ENCODE measurements around the gene SLIT1.

SLIT1 gene

DNA sequence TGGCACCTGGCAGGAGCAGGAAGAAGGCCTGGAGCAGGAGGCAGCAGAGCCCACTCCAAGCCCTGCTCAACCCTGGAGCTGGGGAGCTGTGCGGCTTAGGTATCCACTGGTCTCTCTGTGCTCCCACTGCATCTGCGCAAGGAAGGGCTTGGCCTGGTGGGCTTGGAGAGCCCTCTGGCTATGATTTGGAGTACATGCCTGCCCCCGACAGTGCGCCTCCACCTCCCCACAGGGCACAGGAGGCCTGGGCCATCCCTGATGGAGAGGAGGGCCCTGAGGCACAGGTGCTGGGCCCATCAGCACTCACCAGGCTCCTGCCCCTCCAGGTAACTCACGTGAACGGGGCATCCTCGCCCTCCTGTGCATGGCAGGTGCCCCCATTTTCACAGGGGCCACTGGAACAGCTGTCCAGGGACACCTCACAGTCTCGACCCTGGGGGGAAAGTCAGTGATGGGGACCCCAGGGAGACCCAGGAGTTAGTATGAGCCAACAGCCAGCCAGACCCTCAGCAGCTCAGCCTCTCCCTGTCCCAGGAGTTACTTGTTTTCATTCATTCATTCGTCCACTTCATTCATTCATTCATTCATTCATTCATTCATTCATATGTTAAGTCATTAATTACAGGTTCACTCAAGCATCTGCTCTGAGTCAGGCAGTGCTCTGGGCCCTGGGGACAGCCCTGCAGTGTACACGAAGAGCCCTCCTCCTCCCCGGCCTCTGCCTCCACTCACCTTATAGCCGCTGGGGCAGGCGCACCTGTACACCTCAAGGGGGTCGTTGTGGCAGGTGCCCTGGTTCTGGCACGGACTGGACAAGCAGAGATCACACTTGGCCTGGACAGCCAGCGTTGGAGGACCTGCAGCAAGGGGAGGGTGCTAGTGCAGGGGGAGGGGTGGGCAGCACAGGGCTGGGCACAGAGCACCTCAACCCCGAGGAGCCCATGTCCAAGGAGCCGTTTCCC is 167.2 kb downstream of the SLIT1 start:
- DNase-seq: no peak

DNA sequence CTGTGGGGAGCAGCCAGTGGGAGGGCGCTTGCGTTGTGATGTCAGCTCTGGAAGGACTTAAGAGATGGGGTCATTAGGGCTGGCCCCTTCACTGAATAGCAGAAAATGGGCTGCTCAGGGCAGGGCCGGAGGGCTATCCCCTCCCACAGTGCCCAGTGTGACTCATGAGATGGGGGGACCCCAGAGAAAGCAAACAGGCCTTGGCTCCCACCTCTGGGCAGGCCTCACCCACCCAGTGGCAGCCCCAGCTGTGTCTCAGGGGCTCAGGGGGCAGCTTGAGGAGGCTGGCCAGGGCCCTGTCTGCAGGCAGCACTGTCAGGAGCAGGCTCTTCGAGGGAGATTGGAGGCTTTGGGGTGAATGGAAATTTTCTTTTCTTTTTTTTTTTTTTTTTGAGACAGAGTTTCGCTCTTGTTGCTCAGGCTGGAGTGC is 168.3 kb downstream of the SLIT1 start:
- no peak for DNase-seq

DNA sequence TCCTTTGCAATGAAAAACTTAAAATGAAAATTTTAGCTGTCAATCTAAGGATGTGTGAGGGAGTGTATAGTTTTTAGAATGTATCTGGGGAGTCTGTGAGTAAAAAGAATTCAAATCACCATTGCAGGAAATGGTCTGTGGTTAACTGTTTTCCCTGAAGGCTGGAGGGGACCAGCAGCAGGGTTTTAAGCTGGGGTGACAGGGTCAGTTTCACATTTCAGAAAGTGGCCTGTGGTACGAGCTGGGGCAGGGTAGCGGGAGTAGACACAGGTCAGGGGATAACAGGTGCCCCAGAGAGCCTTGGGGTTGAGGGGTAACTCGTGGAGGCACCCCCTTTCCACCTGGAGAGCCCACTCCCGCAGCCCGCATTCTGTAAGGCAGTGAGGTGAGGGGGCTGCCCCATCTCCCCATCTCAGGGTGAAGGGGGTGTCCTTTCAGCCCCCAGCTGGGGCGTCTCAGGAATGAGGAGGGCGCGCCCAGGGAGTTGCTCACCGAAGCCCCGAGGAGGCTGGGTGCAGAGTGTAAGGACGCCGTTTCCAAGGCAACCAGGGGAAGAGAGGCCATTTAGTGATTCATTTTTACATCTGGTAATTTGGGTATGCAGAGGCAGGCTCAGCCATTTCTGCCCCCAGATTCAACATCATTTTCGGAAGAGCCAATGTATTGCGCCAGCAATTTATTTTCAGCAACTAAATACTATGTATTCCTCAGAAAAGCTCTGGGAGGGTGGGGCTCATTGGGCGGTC is 168.9 kb downstream of the SLIT1 start:
- no peak for DNase-seq

DNA sequence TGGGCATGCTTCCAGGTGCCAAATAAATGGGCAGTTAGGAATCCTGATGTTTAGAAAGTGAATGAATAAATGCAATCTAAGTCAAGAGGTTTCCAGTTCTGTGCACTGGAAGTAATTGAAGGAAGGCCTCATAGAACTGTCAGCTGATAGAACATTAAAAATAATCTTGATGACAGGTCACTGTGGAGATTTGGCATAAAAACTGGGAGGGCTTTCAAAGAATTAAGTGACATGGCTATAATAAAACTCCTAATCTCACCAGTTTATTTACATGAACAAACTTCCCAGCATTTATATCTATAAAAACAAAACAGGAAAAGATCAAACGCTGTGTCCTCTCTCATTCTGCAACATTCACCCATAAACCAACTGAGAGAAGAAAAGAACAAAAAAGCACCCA is 170.5 kb downstream of the SLIT1 start:
- no peak for DNase-seq

DNA sequence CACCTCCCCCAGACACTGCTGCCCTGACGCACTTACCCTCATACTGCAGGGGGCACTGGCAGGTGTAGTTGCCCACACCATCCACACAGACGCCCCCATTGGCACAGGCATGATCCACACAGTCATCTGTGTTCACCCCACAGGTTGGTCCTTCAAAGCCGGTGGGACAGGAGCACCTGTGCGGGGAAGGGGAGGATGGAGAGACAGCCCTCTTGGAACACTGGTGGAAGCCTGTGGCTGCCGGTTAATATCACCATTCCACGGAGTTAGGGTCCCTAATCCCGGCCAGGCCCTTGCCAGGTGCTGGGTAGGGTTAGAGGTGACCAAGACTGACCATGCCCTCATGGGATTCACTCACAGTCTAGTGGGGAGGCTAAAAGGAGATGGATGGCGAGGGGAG is 171.8 kb downstream of the SLIT1 start:
- DNase-seq: no peak

DNA sequence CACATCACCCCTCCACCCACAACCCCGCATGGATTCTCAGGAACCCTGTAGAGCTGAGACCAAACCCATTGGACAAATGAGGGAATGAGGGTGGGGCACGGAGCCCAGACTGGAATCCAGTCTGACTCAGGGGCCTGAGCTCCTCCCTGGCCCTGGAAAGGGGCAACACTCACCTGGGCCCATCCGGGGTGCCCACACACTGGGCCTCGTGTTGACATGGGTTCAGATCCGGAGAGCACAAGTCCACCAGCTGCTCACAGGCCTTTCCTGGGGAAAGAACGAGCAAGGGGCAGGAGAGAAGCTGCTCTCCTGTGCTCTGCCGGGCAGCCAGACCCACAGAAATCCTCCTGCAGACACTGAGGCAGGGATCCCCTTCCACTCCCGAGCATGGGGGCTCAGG is 172.2 kb downstream of the SLIT1 start:
- DNase-seq: no peak

DNA sequence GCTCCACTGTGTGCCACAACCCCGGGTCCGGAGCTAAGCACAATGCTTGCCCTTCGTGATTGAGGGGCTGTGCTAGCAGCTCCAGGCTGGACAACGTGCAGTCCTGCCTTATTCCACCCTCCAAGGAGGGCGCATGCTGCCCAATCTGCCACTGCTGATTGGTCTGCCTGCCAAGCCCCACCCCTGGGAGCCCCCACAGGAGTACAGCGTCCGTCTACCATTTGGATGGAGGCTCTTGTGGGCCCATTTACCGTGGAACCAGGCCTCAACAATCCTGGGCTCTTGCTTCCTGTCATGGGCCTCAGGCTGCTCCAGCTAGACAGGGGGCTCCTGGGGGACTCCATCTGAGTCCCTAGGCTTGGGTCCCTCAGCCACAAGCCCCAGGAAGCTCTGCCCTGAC is 173.3 kb downstream of the SLIT1 start:
- no peak for DNase-seq

DNA sequence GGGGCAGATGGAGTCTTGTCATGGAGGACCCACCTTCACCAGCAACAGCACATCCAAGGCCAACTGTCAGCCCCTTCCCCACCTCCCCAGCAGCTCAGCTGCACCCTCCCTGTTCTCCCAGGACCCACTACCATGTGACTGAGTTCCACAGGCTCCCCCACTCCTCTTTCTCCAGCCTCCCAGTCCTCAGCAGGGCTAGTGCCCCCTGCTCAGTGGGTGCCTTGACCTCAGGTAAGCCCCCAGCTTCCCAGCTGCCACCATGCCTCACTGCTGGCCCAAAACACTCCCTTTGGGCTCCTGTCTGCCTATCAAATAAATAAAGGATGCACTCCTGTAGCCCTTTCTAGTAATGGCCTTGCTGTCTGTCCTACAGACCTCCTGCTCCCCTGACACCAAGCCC is 174.4 kb downstream of the SLIT1 start:
- no peak for DNase-seq

DNA sequence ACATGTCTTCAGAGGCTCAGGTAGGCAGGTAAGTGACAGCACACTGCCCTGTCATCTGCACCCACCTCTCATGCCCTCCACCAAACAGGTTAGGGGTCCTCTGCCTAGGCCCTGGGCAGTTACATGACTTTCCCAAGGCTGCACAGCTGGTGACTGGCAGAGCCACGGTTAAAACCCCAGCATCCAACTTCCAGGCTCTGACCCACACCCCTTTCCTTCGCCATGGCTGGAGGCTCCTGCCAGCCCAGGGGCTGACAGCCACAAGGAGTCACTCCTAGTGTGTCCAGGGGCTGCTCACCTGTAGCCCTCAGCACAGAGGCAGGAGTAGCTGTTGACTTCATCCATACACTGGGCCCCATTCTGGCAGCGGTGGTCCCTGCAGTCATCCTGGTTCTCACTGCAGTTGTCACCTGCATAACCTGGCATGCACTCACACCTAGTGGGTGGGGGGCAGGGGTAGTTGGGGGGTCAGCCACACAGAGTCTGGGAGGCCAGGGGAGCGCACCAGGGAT is 175.0 kb downstream of the SLIT1 start:
- no peak for DNase-seq

DNA sequence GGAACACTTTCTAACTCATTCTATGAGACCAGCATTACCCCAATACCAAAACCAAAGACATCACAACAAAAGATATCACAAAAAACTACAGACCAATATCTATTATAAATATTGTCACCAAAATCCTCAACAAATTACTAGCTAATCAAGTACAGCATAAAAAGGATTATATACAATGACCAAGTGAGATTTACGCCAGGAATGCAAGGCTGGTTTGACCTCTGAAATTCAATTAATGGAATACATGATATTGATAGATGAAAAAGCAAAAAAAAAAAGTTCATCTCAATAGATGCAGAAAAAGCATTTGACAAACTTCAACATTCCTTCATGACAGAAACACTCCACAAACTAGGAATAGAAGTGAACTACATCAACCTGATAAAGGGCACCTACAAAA is 178.3 kb downstream of the SLIT1 start:
- DNase-seq: no peak

DNA sequence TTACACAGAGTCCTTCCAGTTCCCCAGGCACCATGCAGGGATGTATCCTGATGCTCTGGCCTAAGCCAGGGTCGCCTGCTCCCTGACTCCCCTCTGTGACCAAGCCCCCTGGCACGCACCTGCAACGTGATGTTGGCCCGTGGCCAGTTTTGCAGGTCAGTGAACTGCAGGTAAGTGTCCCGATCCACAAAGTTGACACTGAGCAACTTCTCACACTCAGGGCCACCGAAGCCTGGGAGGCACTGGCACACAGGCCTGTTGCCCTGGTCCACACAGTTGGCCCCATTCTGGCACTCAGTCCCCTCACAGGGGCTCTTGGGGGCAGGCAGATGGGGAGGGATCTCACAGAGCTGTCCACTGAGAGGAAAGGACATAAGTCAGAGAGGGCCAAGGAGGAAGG is 179.4 kb downstream of the SLIT1 start:
- DNase-seq: no peak

DNA sequence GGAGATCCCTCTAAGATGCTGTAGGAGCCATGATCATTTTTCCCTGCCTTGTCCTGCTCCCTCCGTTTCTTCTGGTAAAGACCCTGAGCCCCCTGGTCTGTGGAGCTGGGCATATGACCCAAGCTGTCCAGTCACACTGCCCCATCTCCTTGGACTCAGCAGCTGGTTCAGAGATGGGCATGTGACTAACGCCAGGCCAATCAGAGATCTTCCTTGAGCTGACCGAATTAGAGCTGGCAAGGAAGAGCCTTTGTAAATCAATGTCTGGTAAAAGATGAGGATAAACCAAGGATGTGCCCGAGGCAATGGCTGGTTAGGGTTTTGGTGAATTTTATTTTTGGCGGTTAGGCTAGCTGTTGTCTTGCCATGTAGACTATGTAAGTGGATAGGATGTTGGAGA is 180.4 kb downstream of the SLIT1 start:
- no peak for DNase-seq

DNA sequence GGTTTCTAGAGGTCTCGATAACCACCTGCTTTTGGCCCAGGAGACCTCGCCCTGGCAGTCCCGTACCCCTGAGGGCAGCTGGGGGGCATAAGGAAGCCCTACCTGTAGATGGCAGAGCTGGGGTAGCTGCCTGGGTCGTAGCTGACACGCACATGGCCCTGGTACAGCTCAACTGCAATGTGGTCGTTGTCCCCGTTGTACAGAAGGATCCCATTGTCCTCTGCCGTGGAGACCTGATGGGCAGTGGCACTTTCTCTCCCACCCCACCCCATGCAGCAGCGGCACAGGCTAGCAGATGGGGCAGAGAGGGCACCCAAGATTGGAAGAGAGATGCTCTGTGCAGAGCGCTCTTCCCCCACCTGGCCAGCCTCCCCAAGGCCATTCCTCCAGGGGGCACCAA is 181.2 kb downstream of the SLIT1 start:
- DNase-seq: no peak

DNA sequence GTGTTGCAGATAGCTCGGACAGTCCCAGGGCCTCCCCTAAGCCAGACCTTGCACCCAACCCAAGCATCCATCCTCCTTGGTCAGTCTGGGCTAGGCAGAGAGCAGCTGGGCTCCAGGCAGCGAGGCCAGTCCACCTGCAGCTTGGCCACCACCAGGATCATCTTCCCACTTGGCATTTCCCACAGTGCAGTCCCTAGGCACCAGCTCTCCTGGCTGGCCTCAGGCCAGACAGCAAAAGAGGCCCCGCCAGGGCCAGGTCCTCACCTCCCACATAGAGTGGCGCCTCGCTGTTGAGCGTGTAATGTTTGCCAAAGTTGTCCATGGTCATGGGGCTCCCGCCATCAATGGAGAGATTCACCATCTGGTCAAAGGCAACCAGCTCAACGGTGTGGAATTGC is 182.0 kb downstream of the SLIT1 start:
- no peak for DNase-seq

DNA sequence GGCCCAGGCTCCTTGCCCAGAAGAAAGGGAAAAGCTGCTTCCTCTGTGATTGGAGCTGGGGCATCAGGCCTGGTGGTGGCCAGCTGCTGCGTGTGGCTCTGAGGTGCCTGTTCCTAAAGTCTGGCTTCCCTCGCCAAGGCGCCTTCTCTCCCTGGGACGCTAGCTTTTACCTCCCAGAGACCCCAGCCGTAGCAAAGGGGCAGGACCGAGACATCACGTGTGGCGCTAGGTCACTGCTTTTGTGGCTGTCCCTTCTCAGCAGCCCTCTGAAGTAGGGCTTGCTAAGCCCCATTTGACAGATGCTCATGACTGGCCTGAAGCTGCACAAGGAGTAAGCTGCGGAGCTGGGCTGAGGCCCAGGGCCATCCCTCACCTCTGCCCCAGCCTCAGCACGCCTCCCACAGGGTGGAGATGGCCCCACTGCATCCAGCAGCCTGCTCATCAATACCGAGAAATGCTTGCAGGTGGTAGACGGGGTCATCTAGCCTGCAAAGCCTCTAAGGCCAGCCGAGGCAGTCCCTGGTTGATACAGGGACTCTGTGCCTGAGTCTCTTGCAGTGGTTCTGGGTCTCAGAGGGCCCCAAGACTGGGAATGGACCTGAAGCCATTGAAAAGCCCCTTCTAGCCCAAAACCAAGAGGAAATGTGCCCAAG is 182.5 kb downstream of the SLIT1 start:
- DNase-seq: no peak

DNA sequence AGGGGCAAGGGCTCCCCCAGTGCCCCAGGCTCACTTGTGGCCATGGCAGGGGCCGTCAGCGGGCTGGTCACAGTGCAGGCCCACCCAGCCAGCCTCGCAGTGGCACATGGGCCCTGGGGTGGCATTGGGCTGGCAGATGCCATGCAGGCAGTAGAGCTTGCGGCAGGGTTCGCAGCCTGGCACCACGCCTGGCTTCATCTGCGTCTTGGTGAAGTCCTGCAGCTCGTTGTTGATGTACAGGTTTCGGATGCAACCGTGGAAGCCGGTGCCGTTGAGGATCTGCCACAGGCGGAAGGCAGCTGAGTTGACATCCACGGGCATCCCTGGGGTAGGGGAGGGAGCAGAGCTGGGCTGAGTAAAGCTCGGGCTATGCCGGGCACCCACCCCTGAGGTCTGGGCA is 183.1 kb downstream of the SLIT1 start:
- DNase-seq: no peak

DNA sequence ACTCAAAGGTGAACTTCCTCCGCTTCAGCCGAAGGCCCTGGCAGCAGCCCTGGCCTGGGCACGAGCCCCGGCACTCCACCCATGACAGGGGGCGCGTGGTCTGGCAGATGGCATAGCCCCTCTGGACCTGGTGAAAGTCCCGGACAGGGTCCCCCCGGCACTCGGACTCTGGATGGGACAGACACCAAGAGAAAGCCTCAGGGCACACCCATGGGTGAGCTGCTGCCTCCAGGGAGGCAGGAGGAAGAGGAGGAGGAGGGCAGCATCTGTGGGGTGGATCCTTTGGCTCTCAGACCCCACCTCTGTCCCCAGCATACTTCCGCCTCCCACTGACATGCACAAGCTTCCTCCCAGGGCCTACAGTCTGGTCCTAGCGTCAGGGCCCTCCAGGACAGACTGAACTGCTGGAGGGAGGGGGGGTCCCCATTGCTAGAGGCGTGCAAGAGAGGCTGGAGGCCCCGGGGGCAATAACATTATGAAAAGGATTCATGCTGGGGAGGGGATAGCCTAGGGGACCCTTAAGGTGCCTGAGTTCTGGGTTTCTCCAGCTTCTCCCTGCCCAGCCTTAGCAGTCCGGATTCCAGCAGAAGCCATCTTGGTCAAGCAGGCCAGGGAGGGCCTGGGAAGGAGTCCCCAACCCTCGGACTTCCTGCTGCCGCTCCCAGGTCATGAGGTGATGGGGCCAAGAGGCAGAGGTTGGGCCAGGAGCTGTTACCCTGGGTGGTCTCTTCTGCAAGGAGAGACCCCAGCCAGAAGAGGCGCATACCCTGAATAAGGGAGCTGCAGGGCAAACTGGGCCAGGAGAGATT is 184.4 kb downstream of the SLIT1 start:
- no peak for DNase-seq

DNA sequence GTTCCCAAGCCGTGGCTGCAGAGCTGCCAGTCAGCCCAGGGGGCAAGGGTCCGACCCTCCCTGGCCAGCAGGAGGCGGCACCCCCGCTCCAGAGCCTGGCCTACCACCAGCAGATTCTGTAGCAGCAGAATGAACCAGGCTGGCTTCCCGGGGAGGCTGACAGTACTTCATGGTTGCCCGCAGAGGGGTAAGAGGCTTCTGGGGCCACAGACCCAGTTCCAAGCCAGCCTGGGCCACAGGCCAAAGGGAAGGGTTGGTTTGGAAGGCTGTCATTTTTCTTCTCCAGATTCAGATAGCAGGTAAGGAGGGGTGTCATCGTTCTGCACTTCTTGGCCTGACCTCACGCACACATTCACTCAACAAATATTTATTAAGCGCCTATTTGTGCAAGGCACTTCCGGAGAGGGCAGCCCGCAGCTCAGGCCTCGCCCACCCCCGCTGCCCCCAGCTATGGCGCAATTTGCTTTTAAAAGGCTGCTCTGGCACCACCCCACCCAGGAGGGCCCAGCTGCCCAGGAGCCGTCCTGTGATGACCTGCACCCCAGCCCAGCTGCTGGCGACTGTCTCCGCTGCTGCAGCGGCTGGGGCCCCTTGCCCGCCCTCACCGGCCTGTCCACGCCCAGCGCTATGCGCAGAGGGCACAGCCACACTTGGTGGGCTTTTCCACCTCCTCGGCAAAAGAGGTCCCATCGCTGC is 185.1 kb downstream of the SLIT1 start:
- no peak for DNase-seq

DNA sequence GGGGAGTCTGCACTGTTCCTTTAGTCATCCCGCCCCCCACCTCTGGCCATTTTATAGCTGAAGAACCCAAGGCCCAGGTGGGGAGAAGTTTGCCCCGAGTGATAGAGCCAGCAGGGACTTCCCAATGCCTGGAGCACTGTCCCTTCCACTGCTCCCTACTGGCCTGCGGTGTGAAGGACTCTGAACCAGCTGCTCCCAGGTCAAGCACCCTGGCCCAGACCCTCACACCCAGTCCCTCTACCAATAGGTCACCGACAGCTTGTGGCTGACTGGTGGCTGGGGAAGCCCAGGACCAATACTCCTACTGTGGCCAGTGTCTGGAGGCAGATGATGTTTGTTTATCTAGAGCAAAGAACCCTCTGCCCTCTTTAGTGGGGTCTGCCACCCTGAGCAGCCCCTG is 185.8 kb downstream of the SLIT1 start:
- DNase-seq: no peak

DNA sequence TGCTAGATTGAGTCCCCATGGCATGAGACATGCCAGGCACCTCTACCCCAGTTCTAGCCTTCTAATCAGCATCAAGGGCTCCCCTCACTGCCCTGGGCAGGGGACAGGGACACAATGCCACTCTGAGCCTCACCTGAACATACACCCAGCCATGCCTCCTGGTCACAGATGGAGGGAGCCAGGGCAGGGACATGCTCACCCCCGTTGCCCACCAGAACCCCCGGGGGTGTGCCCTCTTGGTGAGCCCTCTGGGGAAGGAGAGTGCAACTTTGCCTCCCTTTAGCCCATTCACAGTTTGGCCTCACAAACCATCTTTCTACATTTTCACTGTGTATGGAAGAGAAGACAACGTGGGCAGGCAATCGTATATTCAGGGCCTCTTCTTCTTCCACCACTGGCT is 186.4 kb downstream of the SLIT1 start:
- DNase-seq: no peak

DNA sequence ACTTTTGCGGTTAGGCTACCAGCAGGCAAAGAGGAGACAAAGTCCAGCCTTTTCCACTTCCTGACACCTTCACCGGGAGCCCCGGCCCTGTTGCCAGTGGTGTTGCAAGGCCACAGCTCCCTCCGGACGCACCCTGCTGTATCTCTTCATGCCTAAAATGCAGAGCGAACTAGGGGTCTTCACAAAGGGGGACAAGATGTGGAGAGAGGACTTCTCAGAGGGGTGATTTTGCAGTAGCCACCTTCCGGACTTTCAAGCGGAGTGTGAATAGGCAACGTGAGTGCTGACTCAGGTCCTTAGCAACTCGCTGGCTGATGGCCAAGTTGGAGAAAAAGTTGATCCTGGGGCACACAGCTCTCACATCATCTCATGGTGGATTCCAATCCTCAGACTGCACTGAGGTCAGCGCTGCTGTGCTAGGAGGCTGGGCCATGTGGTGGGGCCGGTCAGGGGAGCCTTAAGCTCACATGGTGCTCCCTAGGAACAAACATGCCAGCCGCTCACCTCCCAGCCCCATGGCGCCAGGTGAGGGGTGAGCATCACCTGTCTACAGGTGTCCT is 187.3 kb downstream of the SLIT1 start:
- no peak for DNase-seq
